Hematopoietic multipotent progenitor cell (in vitro differentiated cells): ENCODE measurements around the gene FBXL19. TPM values are rescaled to one million over a fixed set of nuclear protein-coding genes. Genes with fewer than 3 reads are reported as not detected.
A peak's percentile ranks its signal among the peaks of the same experiment; 100 is the strongest.

ENCODE experiments used
- DNase-seq, 3 donors: peaks; one replicate each; pipeline ENCODE4 v3.0.0-alpha.2; 2011 to 2015; ENCODE audit warnings: low read depth in 2 of 3, low spot score in 2 of 3
- total RNA-seq: library from RNA; depleted of rRNA; stranded (reverse); fragments of >200 nt; gene quantifications from one replicate; pipeline ENCODE4 v1.2.3, GENCODE V29; 2012

FBXL19 gene
- total RNA-seq, 1 donor: 38.0 TPM

DNA sequence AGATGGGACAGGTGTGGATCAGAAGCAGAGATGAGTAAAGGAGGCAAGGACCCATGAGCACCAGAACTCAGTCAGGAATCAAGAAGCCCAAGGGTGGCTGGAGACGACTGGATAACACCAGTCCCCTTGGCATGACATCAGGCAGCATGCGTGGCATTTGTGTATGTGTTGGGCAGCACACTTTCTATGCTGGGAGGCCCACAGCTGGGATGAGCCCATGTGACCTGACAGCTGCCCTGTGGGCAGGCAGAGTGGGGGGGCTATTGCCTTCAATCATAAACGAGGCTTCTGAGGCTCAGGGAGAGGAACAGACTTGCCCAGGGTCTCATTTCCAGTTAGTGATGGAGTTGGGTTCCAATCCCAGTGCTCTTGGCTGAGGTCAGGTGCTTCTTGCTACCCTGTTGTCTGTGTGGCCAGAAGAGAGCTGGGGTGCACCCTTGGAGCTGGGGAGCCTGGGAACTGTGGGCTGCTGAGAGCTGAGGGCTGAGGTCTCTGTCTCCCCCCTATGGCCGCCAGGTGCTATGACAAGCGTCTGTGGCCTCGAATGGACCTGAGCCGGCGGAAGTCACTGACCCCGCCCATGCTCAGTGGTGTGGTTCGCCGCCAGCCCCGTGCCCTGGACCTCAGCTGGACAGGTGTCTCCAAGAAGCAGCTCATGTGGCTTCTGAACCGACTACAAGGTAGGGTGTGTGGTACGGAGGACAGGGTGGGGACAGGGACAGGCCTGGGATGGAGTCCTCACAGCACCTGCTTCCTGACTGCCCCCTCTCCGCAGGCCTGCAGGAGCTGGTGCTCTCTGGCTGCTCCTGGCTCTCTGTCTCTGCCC lies 18.4 kb downstream of the FBXL19 start:
- DNase-seq: peak in 2 of 3 donors; percentile 65 to 70

- no peak for DNase-seq
Measured at GRCh38 chr16:30942426-30942806, 19.0 kb downstream of the FBXL19 start.

DNA sequence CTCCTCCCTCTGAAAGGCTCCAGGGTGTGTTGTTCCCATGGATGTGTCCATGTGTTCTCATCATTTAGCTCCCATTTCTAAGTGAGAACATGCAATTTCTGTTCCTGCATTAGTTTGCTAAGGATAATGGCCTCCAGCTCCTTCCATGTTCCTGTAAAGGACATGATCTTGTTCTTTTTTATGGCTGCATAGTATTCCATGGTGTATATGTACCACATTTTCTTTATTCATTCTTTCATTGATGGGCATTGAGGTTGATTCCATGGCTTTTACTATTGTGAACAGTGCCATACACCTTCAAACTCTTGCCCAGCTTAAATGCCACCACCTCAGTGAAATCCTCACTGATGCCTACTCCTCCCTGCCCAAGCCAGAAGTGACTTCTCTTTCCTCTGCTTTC lies 21.0 kb downstream of the FBXL19 start:
- no peak for DNase-seq

GRCh38 chr16:30946671-30947540 lies 23.5 kb downstream of the FBXL19 start:
- no peak for DNase-seq

DNA sequence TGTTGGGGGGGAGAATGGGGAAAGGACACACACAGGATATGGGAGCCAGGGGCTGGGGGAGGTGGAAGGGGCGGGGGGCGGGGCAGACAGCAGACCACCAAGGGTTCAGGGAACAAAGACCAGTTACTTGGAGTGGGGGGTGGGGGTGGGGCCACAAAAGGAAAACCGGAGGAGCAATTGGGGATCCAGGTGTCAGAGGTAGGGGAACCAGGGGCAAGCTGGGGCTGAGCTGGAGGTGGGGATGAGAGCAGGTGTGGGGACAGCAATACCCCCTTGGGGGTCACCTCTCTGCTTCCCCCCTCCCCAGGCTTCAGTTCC lies 24.1 kb downstream of the FBXL19 start:
- DNase-seq: no peak

- peak in 2 of 3 donors; percentile 91 to 93 for DNase-seq
Measured at GRCh38 chr16:30947859-30948666, 24.7 kb downstream of the FBXL19 start.

DNA sequence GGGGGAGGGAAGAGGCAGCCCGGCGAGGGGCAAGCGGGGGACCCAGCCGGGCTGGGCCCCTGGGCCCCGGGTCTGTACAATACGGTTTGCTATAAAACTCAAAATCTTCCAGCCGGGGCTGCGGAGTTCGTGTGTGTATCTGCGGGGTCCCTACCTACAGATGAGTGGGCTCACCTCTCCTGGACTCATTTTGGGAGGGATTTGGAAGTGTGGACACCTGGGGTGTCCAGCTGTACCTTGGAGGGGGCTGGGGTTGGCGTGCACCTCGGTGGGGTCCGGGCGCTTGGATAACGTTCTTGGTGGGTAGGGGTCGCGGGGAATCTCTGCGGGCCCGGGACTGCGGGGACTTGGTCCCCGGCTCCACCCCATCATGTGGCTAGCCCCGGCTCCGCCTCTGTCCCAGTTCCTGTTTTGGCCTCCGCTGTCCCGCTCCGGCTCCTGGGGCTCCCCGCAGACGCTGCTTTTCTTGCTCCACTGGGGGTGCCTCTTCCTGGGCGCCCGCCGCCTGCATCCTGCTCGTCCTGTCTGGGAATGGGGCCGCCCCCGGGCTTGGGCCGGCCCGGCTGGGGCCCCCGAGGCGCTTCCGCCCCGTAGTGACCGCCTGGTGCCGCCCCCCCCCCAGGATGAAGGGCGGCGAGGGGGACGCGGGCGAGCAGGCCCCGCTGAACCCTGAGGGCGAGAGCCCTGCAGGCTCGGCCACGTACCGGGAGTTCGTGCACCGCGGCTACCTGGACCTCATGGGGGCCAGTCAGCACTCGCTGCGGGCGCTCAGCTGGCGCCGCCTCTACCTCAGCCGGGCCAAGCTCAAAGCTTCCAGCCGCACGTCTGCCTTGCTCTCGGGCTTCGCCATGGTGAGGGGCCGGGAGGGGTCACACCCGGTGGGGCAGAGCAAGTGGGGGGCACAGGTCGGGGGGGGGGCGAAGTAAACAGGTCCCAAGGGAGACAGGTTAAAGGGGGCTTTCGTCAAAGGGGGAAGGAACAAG lies 25.6 kb downstream of the FBXL19 start, which contains the start of gene ORAI3:
TSS of gene ORAI3 (plus strand) at position 402 of the 983 bp plus-strand sequence. CDS start at position 624, 222 bp downstream.
- DNase-seq: peak in 2 of 3 donors; percentile 69 to 78

GRCh38 chr16:30949650-30950515 lies 26.5 kb downstream of the FBXL19 start:
- DNase-seq: peak in 2 of 3 donors; percentile 28 to 31

DNA sequence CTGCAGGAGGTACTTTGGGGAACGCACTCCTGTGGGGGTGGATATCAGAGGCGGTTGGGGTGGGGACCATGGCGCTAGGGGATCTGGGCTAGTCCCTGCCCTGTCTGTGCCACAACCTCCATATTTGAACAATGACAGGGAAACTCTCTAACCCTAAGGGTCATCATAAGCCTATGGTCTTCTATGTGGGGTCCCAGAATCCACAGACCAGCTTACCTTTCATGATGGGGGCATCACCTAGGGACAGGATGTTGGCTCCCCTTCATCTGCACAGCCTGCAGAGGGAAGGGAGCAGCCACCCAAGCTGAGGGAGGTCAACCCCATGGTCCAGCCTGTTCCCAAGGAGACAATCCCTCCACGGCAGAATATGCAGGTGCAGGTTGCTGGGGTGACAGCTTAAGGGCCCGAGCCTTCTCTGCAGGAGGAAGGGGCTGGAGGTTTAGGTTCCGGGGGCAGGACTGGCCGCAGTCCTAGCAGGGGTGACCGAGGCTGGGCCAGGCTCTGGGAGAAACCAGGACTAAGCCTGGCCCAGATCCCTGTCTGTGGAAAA lies 27.2 kb downstream of the FBXL19 start:
- DNase-seq: no peak

DNA sequence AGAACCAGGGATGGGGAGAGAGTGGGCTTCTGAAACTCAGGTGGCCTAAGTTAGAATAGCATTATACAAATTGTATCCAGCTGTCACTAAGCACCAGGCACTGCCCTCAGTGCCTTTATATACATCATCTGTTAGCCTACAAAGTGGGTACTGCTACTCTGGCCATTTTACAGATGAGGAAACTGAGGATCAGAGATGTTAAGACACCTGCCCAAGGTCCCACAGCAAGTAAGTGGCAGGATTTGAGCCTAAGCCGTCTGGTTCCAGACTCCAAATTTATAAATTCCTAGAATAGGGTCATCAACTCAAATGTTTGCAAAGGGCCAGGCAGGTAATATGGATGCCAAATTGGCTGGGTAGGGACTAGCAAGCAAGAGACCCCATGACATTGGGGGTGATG lies 27.8 kb downstream of the FBXL19 start:
- no peak for DNase-seq

GRCh38 chr16:30951750-30952149 lies 28.4 kb downstream of the FBXL19 start:
- DNase-seq: no peak

- DNase-seq: no peak
Measured at GRCh38 chr16:30953111-30953510, 29.7 kb downstream of the FBXL19 start.

- DNase-seq: peak in 2 of 3 donors; percentile 83 to 87
Measured at GRCh38 chr16:30953511-30954124, 30.2 kb downstream of the FBXL19 start.

DNA sequence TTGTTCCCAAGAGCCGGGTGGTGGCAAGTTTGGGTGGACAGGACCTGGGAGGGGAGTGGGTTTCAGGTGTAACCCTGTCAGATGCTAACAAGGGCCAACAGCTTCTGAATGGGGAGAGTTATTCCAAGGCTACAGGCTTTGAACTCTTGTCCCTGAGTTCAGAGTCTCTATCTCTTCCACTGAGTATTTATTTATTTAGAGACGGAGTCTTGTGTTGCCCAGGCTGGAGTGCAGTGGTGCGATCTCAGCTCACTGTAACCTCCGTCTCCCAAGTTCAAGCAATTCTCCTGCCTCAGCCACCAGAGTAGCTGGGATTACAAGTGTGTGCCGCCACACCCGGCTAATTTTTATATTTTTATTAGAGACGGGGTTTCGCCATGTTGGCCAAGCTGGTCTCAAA lies 31.6 kb downstream of the FBXL19 start:
- no peak for DNase-seq

- peak; percentile 72 to 95 (median 95) for DNase-seq
Measured at GRCh38 chr16:30956601-30957455, 33.5 kb downstream of the FBXL19 start.

GRCh38 chr16:30957456-30958174 lies 34.2 kb downstream of the FBXL19 start, which contains the start of gene SETD1A:
Gene SETD1A, plus strand, starts transcription at chr16:30957754. Its CDS starts 978 bp downstream, at chr16:30958732.
- DNase-seq: peak; percentile 95 to 98 (median 97)
